GM20000 (cell line): ENCODE results near the gene NFIB.

Experiments
- DNase-seq: peaks from one replicate; pipeline ENCODE4 v3.0.0; 2012; ENCODE audit warnings: low spot score
- CTCF ChIP-seq: IDR thresholded peaks from 2 replicates; pipeline ENCODE4 v1.5.1; 2012; ENCODE audit warnings: mild to moderate bottlenecking, control low read depth; ENCODE audit errors: extremely low read depth, missing control alignments

The NFIB gene

GRCh38 chr9:14352503-14352902 lies 38.6 kb upstream of the NFIB start:
- DNase-seq, result no peak
- no peak for TF ChIP-seq CTCF

GRCh38 chr9:14351221-14351836 lies 37.4 kb upstream of the NFIB start:
- peak; percentile 15 for DNase-seq
- TF ChIP-seq CTCF, result no peak

GRCh38 chr9:14350754-14351153 lies 36.8 kb upstream of the NFIB start:
- TF ChIP-seq CTCF, result no peak
- DNase-seq, result no peak

- DNase-seq, result no peak
- TF ChIP-seq CTCF, result no peak
These were observed 36.4 kb upstream of the NFIB start for GRCh38 chr9:14350349-14350728.

GRCh38 chr9:14349447-14350348 lies 35.8 kb upstream of the NFIB start:
- no peak for DNase-seq
- no peak for TF ChIP-seq CTCF

GRCh38 chr9:14349146-14349446 lies 35.2 kb upstream of the NFIB start:
- DNase-seq, result no peak
- no peak for TF ChIP-seq CTCF

GRCh38 chr9:14348373-14349145 lies 34.6 kb upstream of the NFIB start:
- DNase-seq, result peak; percentile 25
- TF ChIP-seq CTCF, result no peak
